HG02970 (cell line): ENCODE measurements around the gene SEPTIN5.
"Not testable (repeated sequence)": the region's sequence is repeated elsewhere in the genome, so short reads cannot be mapped to it uniquely, and the experiment has no call there.

ENCODE experiments used
- ATAC-seq: cut with Tn5 transposase; IDR thresholded peaks from one replicate; pipeline ENCODE4 v1.9.1; 2021; ENCODE audit warnings: mild to moderate bottlenecking, moderate library complexity, moderate number of reproducible peaks; ENCODE audit not compliant: unreplicated experiment, low FRiP score

Gene SEPTIN5

DNA sequence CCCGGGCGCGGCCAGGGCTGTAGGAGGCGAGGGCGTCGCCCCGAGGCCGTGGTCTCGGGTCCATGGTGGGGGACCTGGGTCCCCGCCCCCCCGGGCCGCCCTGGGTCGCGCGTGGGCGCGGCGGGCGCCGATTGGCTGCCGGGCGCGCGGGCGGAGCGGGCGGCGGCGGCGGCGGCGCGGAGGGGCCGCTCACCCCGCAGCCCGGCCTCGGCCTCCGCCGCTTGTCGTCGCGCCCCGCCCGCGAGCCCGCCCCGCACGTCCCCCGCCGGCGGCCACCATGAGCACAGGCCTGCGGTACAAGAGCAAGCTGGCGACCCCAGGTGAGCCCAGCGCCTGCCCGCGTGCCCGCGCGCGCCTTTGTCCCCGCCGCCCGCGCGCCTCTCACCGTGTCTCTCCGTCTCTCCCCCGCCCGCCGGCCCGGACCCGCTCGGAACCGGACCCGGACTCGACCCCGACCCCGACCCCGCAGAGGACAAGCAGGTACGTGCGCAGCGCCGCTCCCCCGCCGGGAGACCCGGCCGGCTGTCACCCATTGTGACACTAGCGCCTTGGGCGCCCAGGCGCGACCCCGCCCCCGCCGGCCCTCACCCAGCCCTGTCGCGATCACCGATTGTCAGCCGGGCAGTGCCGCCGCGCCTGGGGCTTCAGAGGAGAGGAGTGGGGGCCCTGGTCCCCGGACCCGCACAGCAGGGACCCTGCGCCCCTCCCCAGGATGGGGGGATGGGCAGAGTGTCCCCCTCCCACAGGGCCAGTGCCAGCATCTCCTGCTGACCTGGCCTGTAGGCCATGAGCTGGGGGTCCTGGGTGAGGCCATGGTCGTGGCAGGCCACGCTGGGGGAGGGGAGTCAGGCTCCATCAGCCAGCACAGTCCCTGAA is at the start of gene SEPTIN5:
Gene SEPTIN5 (plus strand): TSS at position 192 of the 876 bp plus-strand sequence. CDS start 86 bp downstream, at position 278.
- ATAC-seq: no peak

DNA sequence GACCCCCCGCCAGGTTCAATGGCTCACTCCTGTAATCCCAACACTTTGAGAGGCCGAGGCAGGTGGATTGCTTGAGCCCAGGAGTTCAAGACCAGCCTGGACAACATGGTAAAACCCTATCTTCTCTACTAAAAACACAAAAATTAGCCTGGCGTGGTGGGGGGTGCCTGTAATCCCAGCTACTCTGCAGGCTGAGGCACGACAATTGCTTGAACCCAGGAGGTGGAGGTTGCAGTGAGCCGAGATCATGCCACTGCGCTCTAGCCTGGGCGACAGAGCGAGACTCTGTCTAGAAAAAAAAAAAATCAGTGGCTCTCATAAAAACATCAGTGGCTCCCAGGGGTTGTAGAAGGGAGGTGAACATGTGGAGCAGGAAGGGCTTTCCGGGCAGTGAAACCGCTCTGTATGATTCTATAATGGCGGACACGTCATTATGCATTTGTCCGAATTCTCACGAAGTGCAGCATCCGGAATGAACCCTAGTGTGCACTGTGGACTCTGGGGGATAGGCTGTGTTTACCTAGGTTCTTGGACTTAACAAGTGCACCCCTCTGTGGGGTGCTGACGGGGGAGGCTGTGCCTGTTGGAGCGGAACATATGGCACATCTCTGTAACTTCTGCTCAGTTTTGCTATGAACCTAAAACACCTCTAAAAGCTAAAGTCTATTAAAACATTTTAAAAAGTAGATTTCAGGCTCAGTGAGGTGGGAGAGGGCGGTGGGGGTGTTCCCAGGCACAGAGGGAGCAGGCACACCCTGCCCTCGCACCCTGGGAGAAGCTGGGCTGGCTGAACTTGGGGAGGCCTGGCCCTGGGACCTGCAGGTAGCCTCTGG is 49.1 kb upstream of the SEPTIN5 start:
- ATAC-seq: no peak

GRCh38 chr22:19665784-19666672 is 48.3 kb upstream of the SEPTIN5 start:
- no peak for ATAC-seq

DNA sequence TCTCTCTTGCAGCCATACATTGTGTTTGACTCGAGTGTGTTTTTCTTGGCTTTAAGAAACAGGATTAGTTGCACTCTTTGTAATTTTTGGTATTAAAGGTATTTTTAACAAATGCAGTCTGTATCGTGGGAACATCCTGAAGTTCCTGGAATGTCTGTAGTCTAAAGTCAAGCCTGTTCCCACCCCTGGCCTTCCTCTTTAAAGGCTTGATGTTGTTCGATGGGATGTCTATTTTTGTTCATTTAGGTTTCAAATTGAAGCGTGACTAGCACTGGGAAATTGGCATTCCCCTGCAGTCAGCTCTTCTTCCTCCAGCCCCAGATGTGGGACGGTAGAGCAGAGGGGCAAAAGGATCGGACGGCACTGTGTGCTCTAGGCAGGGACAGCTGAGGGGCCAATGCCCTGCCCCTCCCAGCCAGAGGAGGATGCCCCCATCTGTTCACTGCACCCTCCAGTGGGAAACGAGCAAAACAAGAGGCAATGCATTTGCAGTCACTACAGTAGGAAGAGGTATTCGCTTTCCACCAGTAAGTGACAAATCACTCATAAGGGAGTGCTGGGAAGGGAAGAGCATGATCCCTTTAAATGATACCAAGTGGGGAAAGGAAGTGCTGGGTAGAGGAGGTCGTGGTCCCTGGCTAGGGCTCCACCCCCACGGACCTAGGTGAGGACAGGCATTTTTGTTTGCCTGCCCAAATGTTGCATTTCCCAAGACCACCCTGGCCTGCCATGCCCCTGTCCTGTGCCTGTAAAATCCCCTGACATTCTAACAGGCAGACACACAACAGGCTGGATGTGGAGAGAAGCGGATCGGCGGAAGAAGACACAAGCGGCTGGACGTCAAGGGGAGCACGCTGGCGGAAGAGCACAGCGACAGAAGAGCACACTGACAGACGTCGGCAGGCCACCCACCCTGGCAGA is 47.4 kb upstream of the SEPTIN5 start:
- no peak for ATAC-seq

GRCh38 chr22:19667872-19668740 is 46.2 kb upstream of the SEPTIN5 start:
- ATAC-seq: no peak

DNA sequence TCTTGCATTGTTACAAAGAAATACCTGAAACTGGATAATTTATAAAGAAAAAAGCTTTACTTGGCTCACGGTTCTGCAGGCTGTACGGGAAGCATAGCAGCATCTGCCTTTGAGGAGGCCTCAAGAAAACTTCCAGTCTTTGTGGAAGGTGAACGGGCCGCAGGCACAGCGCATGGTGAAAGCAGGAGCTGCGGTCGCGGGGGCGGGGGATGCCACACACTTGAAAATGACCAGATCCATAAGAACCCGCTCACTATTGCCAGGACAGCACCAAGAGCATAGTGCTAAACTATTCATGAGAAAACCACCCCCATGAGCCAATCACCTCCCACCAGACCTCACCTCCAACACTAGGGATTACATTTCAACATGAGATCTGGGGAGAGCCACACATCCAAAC is 45.6 kb upstream of the SEPTIN5 start:
- no peak for ATAC-seq

DNA sequence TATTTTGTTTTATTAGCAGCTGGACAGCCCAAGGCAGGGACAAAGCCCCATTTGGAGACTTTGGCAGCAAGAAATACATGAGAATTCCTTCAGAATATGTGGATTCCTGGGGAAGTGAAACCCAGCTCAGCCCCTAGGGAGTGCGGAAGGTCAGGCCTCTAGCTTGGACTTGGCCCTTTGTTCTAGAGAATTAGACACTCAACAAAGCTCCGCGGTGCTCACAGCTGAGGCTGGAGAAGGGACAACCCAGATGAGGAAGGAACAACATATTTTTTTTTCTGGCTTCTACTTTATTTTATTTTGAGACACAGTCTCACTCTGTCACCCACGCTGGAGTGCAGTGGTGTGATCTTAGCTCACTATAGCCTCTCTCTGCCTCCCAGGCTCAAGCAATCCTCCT is 44.7 kb upstream of the SEPTIN5 start:
- ATAC-seq: no peak

- ATAC-seq: no peak
These were observed 43.0 kb upstream of the SEPTIN5 start for GRCh38 chr22:19671316-19671715.

DNA sequence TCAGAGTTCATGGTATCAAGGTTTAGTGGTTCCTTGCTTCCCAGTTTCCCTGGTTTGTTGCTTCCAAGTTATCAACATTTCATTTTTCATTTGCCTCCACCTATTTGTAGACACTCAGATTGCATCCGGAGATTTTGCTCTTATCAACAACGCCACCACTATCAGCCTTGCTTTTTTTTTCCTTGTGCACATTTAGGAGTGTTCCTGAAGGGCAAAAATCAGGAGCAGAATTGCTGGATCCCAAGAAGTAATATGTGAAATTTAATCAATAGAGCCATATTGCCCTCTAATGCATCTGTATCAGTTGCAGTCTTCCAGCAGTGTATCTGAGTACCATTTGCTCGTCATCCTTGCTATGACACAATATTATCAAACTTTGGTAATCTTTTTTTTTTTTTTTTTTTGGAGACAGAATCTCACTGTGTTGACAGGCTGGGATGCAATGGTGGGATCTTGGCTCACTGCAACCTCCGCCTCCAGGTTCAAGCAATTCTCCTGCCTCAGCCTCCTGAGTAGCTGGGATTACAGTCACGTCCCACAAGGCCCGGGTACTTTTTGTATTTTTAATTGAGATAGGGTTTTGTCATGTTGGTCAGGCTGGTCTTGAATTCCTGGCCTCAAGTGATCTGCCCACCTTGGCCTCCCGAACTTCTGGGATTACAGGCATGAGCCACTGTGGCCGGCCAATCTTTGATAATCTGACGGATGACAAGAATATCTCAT is 42.1 kb upstream of the SEPTIN5 start:
- ATAC-seq: no peak

DNA sequence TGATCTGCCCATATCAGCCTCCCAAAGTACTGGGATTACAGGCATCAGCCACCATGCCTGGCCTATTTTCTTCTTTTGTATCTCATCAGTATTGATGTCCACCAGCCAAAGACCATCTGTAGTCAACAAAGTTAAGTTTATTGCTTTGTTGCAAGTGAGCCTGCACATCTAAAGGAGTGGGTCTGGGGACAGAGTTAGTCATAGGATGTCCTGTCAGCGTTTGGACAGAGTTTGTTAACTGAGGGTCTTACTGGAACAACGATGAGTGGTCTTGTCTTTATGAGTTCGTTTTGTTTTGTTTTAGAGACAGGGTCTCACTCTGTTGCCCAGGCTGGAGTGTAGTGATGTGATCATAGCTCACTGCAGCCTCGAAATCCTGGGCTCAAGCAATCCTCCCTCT is 40.6 kb upstream of the SEPTIN5 start:
- ATAC-seq: no peak

DNA sequence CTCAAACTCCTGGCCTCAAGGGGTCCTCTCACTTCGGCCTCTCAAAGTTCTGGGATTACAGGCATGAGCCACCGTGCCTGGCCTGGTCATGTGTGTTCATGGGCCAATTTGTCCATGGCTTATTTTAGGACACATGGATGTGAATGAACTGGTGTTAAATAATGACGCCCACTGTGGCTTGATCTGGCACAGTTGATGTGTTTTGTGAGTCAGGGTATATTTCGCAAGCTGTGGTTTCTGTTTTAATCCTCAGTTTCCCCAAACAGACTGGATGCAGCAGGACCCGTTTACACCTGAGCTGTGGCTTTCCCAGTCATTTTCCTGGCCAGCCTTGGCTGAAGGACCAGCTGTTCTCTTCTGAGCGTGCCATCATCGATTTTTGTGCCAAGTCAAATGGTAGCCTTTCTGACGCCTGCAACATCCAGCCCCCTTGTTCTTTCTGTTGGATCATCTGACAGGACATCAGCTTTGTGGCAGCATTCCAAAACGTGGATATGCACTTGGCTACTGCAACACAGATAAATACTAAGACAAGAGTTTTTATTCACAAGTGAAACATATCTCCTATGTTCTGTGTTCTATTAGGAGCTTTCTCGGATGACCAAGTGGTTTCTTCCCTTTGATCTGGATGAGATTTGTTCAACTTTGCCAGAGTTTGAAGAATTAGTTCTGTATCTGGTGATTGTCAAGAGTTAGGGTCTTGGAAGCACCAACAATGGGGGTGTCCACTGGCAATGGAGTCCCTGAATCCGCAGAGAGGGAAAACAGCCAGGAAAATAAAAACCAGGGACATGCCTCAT is 40.0 kb upstream of the SEPTIN5 start:
- no peak for ATAC-seq

DNA sequence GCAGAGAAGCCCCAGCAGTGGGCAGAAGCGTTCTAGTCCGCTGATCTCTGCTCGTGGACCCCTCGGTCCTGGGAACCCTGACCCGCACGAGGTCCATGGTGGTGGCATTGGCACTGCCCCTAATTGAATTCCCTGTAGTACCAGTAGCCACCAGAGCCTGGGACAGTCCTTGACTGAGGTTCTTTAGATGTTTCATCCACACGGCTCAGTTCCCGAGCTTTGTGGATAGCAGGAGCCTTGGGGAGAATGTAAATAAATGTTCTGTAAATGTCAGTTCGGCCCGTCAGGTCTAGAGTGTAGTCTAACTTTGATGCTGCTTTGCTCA is 39.4 kb upstream of the SEPTIN5 start:
- no peak for ATAC-seq

DNA sequence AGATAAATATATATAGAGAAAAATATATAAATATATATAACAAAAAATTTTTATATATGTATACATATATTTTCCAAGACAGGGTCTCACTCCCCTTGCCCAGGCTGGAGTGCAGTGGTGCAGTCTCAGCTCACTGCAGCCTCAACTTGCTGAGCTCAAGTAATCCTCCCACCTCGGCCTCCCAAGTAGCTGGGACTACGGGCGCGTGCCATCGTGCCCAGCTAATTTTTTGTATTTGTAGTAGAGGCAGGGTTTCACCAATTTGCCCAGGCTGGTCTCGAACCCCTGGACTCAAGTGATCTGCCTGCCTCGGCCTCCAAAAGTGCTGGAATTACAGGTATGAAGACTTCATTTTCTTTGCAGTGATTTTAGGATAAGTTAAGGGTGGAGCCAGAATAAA is 38.9 kb upstream of the SEPTIN5 start:
- no peak for ATAC-seq

GRCh38 chr22:19676437-19676836 is 37.9 kb upstream of the SEPTIN5 start:
- ATAC-seq: not testable (repeated sequence)

GRCh38 chr22:19678949-19679521 is 35.3 kb upstream of the SEPTIN5 start:
- no peak for ATAC-seq

- ATAC-seq: no peak
These were observed 34.7 kb upstream of the SEPTIN5 start for GRCh38 chr22:19679522-19680101.
